ENCODE measurements around the gene MAGEC3.
"Not testable (repeated sequence)": the region's sequence is repeated elsewhere in the genome, so short reads cannot be mapped to it uniquely, and the experiment has no call there.

DNA sequence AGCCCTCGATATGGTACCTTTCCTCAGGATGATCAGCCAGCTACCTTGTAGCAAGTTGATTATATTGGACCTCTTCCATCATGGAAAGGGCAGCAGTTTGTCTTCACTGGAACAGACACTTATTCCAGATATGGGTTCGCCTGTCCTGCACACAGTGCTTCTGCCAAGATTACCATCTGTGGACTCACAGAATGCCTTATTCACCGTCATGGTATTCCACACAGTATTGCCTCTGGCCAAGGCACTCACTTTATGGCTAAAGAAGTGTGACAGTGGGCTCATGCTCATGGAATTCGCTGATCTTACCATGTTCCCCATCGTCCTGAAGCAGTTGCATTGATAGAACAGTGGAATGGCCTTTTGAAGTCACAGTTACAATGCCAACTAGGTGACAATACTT is 50.7 kb downstream of the MAGEC3 start:
- TF ChIP-seq POLR2AphosphoS5 (IDR thresholded peaks at IDR 0.05; ENCODE audit: low read length); YY1 (IDR thresholded peaks at IDR 0.05; ENCODE audit: low read depth, low read length); CREB1 (IDR thresholded peaks at IDR 0.05; ENCODE audit: low read depth); ATF3 (IDR thresholded peaks at IDR 0.05; ENCODE audit: borderline replicate concordance, extremely low read depth, low read depth, low read length); CEBPB (IDR thresholded peaks at IDR 0.05; ENCODE audit: borderline replicate concordance in 1 of 2, low read depth in 2 of 2, low read length in 2 of 2); ZNF24 (IDR thresholded peaks at IDR 0.05); ZNF274 (IDR thresholded peaks at IDR 0.05; ENCODE audit: insufficient read depth, insufficient read length); MYC (IDR thresholded peaks at IDR 0.05; ENCODE audit: insufficient read depth, insufficient read length, insufficient replicate concordance, low read length, severe bottlenecking); CTCF (IDR thresholded peaks at IDR 0.05 in 2 of 3, conservative IDR thresholded peaks at IDR 0.05 in 1 of 3; ENCODE audit: control insufficient read depth in 2 of 3, extremely low read depth in 1 of 3, insufficient read depth in 1 of 3, low read depth in 3 of 3, low read length in 3 of 3); EP300 (IDR thresholded peaks at IDR 0.05; ENCODE audit: borderline replicate concordance in 1 of 2, control insufficient read depth in 1 of 2, low read depth in 2 of 2, low read length in 2 of 2): not testable (repeated sequence)
- TF ChIP-seq, protein P1, sequence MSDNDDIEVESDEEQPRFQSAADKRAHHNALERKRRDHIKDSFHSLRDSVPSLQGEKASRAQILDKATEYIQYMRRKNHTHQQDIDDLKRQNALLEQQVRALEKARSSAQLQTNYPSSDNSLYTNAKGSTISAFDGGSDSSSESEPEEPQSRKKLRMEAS (IDR thresholded peaks at IDR 0.05; ENCODE audit: low read depth, low read length), result not testable (repeated sequence)

Measured in GM12878 (cell line).